ENCODE measurements around the gene AKT1S1. TPM values are rescaled to one million over a fixed set of nuclear protein-coding genes. Genes with fewer than 3 reads are reported as not detected.

AKT1S1 gene
- total and polyA plus RNA-seq, 2 of the 13 experiments (the other 11 are each of a cell fraction or from before 2014, with no cell fraction given), result 13.5 to 27.8 TPM

GRCh38 chr19:49869484-49870308, 7.5 kb downstream of the AKT1S1 start (continued):
- TF ChIP-seq ETV6 (CRISPR knock-in tag; conservative IDR thresholded peaks at IDR 0.05), result no peak
- TF ChIP-seq, protein P1, sequence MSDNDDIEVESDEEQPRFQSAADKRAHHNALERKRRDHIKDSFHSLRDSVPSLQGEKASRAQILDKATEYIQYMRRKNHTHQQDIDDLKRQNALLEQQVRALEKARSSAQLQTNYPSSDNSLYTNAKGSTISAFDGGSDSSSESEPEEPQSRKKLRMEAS (IDR thresholded peaks at IDR 0.05), result peak; percentile 79
- no peak for TF ChIP-seq NFE2 (CRISPR knock-in tag; IDR thresholded peaks at IDR 0.05)
- TF ChIP-seq ZNF136 (CRISPR knock-in tag; IDR thresholded peaks at IDR 0.05; ENCODE audit: low read depth), result no peak
- no peak for TF ChIP-seq BCL6 (CRISPR knock-in tag; IDR thresholded peaks at IDR 0.05)
- no peak for TF ChIP-seq TEAD2 (CRISPR knock-in tag; IDR thresholded peaks at IDR 0.05)

DNA sequence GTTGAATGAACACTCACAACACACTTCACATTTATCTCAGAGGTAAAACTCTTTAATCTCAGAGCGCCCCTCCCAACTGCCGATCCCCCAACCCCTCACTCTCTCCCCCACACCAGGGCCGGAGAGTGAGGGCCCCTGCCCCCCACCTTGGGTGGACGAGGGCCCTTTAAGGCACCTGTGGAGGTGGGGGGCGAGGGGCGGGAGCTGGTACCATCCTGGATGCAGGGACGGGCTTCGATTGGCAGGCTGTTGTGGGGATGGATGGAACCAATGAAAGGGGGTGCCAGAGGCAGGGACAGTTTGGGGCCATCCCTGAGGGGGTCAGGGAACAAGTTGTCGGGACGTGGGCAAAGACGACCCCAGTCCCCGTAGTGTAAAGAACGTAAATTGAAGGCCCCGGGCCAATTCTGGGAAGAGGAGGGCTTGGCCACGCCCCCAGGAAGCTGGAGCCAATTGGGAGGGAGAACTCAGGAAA, 8.1 kb downstream of the AKT1S1 start:
- Histone ChIP-seq H3K79me2 (ENCODE audit: insufficient read depth, low read length) (peaks cover 18% of the 10 kb centered on the region), H3K4me1 (ENCODE audit: insufficient read depth, low read length) (peaks cover 54% of the 10 kb centered on the region), H2AFZ (ENCODE audit: low read length) (no peak overlapping the region), H4K20me1 (ENCODE audit: insufficient read depth, low read length) (peaks cover 6% of the 10 kb centered on the region), H3K36me3 (replicated peaks in 1 of 2; ENCODE audit: control insufficient read depth in 1 of 2, insufficient read depth in 2 of 2, low read length in 2 of 2) (peaks cover 4 to 10% of the 10 kb centered on the region in 2 experiments; a peak in 4 of 5 replicates), H3K9me3 (ENCODE audit: low read length) (no peaks in the 10 kb centered on the region), H3K4me3 (replicated peaks in 1 of 3; ENCODE audit: insufficient read depth in 1 of 3, low read depth in 2 of 3, low read length in 3 of 3) (peak overlapping the region; percentile 15 to 68 (median 58); a peak in 4 of 6 replicates), H3K4me2 (ENCODE audit: low read depth, low read length) (peak overlapping the region; percentile 57), H3K9ac (ENCODE audit: insufficient read depth, low read depth, low read length) (peak overlapping the region; percentile 41; the same call in 1 of the 2 replicates), H3K27me3 (ENCODE audit: control insufficient read depth in 1 of 2, insufficient read depth in 2 of 2, low read length in 2 of 2) (no peaks in the 10 kb centered on the region; a peak in 1 of 5 replicates), H3K27ac (ENCODE audit: extremely low read length, insufficient read depth, low read length) (peak overlapping the region; percentile 57)
- POLR2A ChIA-PET, result interaction anchor here (0.6 to 1.9 kb wide), 16 partner anchors 8 to 416 kb away, joined by 3 to 29 read pairs (median 4); partner anchors contain the start of genes AKT1S1, ALDH16A1, AP2A1 and ATF5
- intact Hi-C loops (cut with micrococcal nuclease; ENCODE audit: unreplicated experiment) (no loop called here), in situ Hi-C loops (cut with HindIII; ENCODE audit: extremely low pct_ligation_motif_present, low pct_unique_long_range_greater_than_20kb) (no loop called here)
- BruUV-seq (replicated peaks), result no TSS peak
- CTCF ChIA-PET (ENCODE audit: low intra/inter-chr PET ratio, low total read pairs), result no interaction called here
- WGBS (ENCODE audit: low lambda C conversion rate), result 12% methylated on average over 15 of the region's 15 CpGs
- ATAC-seq (peak; percentile 0), DNase-seq (ENCODE audit: low spot score) (no peak), FAIRE-seq (no peak)
- TF ChIP-seq SMAD9 (CRISPR knock-in tag; IDR thresholded peaks at IDR 0.05) (no peak), SP2 (CRISPR knock-in tag; IDR thresholded peaks at IDR 0.05) (no peak), MIER2 (CRISPR knock-in tag; IDR thresholded peaks at IDR 0.05) (no peak), MATR3 (CRISPR knock-in tag; IDR thresholded peaks at IDR 0.05) (no peak), TRIM22 (IDR thresholded peaks at IDR 0.05) (no peak), REPIN1 (CRISPR knock-in tag; IDR thresholded peaks at IDR 0.05; ENCODE audit: borderline replicate concordance, low read depth) (no peak), ZNF446 (CRISPR knock-in tag; IDR thresholded peaks at IDR 0.05) (no peak)
- TF ChIP-seq, protein P2, sequence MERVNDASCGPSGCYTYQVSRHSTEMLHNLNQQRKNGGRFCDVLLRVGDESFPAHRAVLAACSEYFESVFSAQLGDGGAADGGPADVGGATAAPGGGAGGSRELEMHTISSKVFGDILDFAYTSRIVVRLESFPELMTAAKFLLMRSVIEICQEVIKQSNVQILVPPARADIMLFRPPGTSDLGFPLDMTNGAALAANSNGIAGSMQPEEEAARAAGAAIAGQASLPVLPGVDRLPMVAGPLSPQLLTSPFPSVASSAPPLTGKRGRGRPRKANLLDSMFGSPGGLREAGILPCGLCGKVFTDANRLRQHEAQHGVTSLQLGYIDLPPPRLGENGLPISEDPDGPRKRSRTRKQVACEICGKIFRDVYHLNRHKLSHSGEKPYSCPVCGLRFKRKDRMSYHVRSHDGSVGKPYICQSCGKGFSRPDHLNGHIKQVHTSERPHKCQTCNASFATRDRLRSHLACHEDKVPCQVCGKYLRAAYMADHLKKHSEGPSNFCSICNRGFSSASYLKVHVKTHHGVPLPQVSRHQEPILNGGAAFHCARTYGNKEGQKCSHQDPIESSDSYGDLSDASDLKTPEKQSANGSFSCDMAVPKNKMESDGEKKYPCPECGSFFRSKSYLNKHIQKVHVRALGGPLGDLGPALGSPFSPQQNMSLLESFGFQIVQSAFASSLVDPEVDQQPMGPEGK (CRISPR knock-in tag; IDR thresholded peaks at IDR 0.05), result peak; percentile 78
- TF ChIP-seq, protein P3, sequence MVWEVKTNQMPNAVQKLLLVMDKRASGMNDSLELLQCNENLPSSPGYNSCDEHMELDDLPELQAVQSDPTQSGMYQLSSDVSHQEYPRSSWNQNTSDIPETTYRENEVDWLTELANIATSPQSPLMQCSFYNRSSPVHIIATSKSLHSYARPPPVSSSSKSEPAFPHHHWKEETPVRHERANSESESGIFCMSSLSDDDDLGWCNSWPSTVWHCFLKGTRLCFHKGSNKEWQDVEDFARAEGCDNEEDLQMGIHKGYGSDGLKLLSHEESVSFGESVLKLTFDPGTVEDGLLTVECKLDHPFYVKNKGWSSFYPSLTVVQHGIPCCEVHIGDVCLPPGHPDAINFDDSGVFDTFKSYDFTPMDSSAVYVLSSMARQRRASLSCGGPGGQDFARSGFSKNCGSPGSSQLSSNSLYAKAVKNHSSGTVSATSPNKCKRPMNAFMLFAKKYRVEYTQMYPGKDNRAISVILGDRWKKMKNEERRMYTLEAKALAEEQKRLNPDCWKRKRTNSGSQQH (CRISPR knock-in tag; IDR thresholded peaks at IDR 0.05; ENCODE audit: low read depth), result no peak
- TF ChIP-seq, protein P4, sequence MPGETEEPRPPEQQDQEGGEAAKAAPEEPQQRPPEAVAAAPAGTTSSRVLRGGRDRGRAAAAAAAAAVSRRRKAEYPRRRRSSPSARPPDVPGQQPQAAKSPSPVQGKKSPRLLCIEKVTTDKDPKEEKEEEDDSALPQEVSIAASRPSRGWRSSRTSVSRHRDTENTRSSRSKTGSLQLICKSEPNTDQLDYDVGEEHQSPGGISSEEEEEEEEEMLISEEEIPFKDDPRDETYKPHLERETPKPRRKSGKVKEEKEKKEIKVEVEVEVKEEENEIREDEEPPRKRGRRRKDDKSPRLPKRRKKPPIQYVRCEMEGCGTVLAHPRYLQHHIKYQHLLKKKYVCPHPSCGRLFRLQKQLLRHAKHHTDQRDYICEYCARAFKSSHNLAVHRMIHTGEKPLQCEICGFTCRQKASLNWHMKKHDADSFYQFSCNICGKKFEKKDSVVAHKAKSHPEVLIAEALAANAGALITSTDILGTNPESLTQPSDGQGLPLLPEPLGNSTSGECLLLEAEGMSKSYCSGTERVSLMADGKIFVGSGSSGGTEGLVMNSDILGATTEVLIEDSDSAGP (CRISPR knock-in tag; IDR thresholded peaks at IDR 0.05; ENCODE audit: borderline replicate concordance), result peak; percentile 100
